GM18517 (cell line): ENCODE data around the gene OXER1.
"Not testable (repeated sequence)": the region's sequence is repeated elsewhere in the genome, so short reads cannot be mapped to it uniquely, and the experiment has no call there.

ENCODE experiments used
- ATAC-seq: cut with Tn5 transposase; IDR thresholded peaks from one replicate; pipeline ENCODE4 v1.9.1; 2021; ENCODE audit warnings: mild to moderate bottlenecking, moderate library complexity; ENCODE audit not compliant: unreplicated experiment

The OXER1 gene

GRCh38 chr2:42754021-42754775 is 9.7 kb downstream of the OXER1 start:
- peak; percentile 66 for ATAC-seq

- no peak for ATAC-seq
These were observed 10.8 kb downstream of the OXER1 start for GRCh38 chr2:42752816-42753813.

- peak; percentile 69 for ATAC-seq
These were observed 11.6 kb downstream of the OXER1 start for GRCh38 chr2:42752314-42752713.

- no peak for ATAC-seq
These were observed 15.1 kb downstream of the OXER1 start for GRCh38 chr2:42748840-42749239.

GRCh38 chr2:42747422-42747821 is 16.5 kb downstream of the OXER1 start:
- no peak for ATAC-seq

- ATAC-seq = no peak
These were observed 19.3 kb downstream of the OXER1 start for GRCh38 chr2:42744545-42745082.

GRCh38 chr2:42743659-42743990 is 20.3 kb downstream of the OXER1 start:
- no peak for ATAC-seq

GRCh38 chr2:42742740-42743658 is 20.9 kb downstream of the OXER1 start:
- no peak for ATAC-seq

GRCh38 chr2:42741140-42741539 is 22.8 kb downstream of the OXER1 start:
- ATAC-seq = no peak

- ATAC-seq = no peak
These were observed 27.2 kb downstream of the OXER1 start for GRCh38 chr2:42736598-42737322.

- no peak for ATAC-seq
These were observed 30.1 kb downstream of the OXER1 start for GRCh38 chr2:42733852-42734251.

GRCh38 chr2:42731316-42731715 is 32.6 kb downstream of the OXER1 start:
- not testable (repeated sequence) for ATAC-seq

- no peak for ATAC-seq
These were observed 37.3 kb downstream of the OXER1 start for GRCh38 chr2:42726680-42727079.

GRCh38 chr2:42725657-42726056 is 38.3 kb downstream of the OXER1 start:
- no peak for ATAC-seq

GRCh38 chr2:42724886-42725285 is 39.0 kb downstream of the OXER1 start:
- ATAC-seq = no peak

GRCh38 chr2:42723465-42723864 is 40.5 kb downstream of the OXER1 start:
- no peak for ATAC-seq

- peak; percentile 96 for ATAC-seq
These were observed 41.4 kb downstream of the OXER1 start for GRCh38 chr2:42722320-42723190.

GRCh38 chr2:42721898-42722297 is 42.0 kb downstream of the OXER1 start:
- no peak for ATAC-seq

GRCh38 chr2:42714686-42715085 is 49.2 kb downstream of the OXER1 start:
- no peak for ATAC-seq
